SHP77 (cell line): ENCODE measurements around the gene RNF213.

Experiments
- DNase-seq, 2 experiments: peaks; one replicate each; lab custom pipeline; 2025; lab: John Stamatoyannopoulos, UW

The RNF213 gene

GRCh38 chr17:80372922-80373570 lies 112.4 kb downstream of the RNF213 start:
- no peak for DNase-seq

GRCh38 chr17:80374039-80374731 lies 113.5 kb downstream of the RNF213 start:
- no peak for DNase-seq

- DNase-seq, result no peak
Measured at GRCh38 chr17:80374732-80375585, 114.3 kb downstream of the RNF213 start.

GRCh38 chr17:80376531-80376930 lies 115.9 kb downstream of the RNF213 start:
- DNase-seq, result no peak

- no peak for DNase-seq
Measured at GRCh38 chr17:80377798-80378197, 117.1 kb downstream of the RNF213 start.

GRCh38 chr17:80379348-80379747 lies 118.7 kb downstream of the RNF213 start:
- DNase-seq, result no peak

- DNase-seq, result no peak
Measured at GRCh38 chr17:80380068-80380467, 119.4 kb downstream of the RNF213 start.

GRCh38 chr17:80380555-80381002 lies 119.9 kb downstream of the RNF213 start:
- DNase-seq, result no peak

GRCh38 chr17:80381416-80381923 lies 120.8 kb downstream of the RNF213 start:
- no peak for DNase-seq

- no peak for DNase-seq
Measured at GRCh38 chr17:80382446-80382845, 121.8 kb downstream of the RNF213 start.

- DNase-seq, result no peak
Measured at GRCh38 chr17:80382956-80383355, 122.3 kb downstream of the RNF213 start.

- no peak for DNase-seq
Measured at GRCh38 chr17:80384078-80384960, 123.7 kb downstream of the RNF213 start.

- DNase-seq, result no peak
Measured at GRCh38 chr17:80385046-80385445, 124.4 kb downstream of the RNF213 start.

GRCh38 chr17:80386341-80386740 lies 125.7 kb downstream of the RNF213 start:
- DNase-seq, result no peak

- no peak for DNase-seq
Measured at GRCh38 chr17:80387071-80387470, 126.4 kb downstream of the RNF213 start.

- no peak for DNase-seq
Measured at GRCh38 chr17:80388175-80388574, 127.5 kb downstream of the RNF213 start.

GRCh38 chr17:80388601-80389000 lies 127.9 kb downstream of the RNF213 start:
- no peak for DNase-seq

GRCh38 chr17:80389011-80389995 lies 128.7 kb downstream of the RNF213 start:
- no peak for DNase-seq

GRCh38 chr17:80393241-80393890 lies 132.7 kb downstream of the RNF213 start:
- DNase-seq, result no peak

- DNase-seq, result no peak
Measured at GRCh38 chr17:80393961-80394360, 133.3 kb downstream of the RNF213 start.
